A673 (cell line): ENCODE data around the gene DND1. TPM values are rescaled to one million over a fixed set of nuclear protein-coding genes. Genes with fewer than 3 reads are reported as not detected.
"Not testable (repeated sequence)": the region's sequence is repeated elsewhere in the genome, so short reads cannot be mapped to it uniquely, and the experiment has no call there.

Experiments used
- BruUV-seq: library from RNA; stranded (reverse); fragments of 400-500 nt; replicated peaks from 2 replicates; lab custom pipeline; 2021; lab: Mats Ljungman, UMichigan
- CTCF ChIA-PET: fragments of 300-600 bp; sonication (Branson Sonifier 250); formaldehyde crosslinking; loops from one replicate; lab custom pipeline; 2022; ENCODE audit warnings: antibody characterized with exemption; lab: Charles Lee
- POLR2A ChIA-PET: fragments of 300-600 bp; sonication (Branson Sonifier 250); formaldehyde crosslinking; loops from one replicate; lab custom pipeline; 2022; ENCODE audit warnings: antibody characterized with exemption; ENCODE audit not compliant: low non-redundant PET; lab: Charles Lee
- DNase-seq: peaks from one replicate; pipeline ENCODE4 v3.0.0-alpha.2; 2015; ENCODE audit warnings: low spot score
- H3K27ac ChIP-seq: fragments of 200-600 bp; sonication (generic); 2 replicates; pipeline ENCODE4 v1.5.1; 2016; ENCODE audit warnings: mixed run types, low read depth, mild to moderate bottlenecking, mixed read lengths, antibody characterized with exemption, low read length; ENCODE audit not compliant: poor library complexity, severe bottlenecking
- H3K27me3 ChIP-seq: fragments of 200-600 bp; sonication (generic); replicated peaks from 2 replicates; pipeline ENCODE4 v1.6.1; 2017; ENCODE audit warnings: mixed run types, low read depth, mild to moderate bottlenecking, mixed read lengths, antibody characterized with exemption, low read length; ENCODE audit not compliant: insufficient read depth, poor library complexity
- H3K36me3 ChIP-seq: fragments of 200-600 bp; sonication (generic); 2 replicates; pipeline ENCODE4 v1.6.1; 2016; ENCODE audit warnings: mixed run types, mild to moderate bottlenecking, mixed read lengths, antibody characterized with exemption, low read length; ENCODE audit not compliant: insufficient read depth, poor library complexity, severe bottlenecking
- H3K4me1 ChIP-seq: fragments of 200-600 bp; sonication (generic); 2 replicates; pipeline ENCODE4 v1.6.1; 2017; ENCODE audit warnings: mixed run types, mild to moderate bottlenecking, mixed read lengths, antibody characterized with exemption, low read length; ENCODE audit not compliant: insufficient read depth, poor library complexity, severe bottlenecking
- H3K4me3 ChIP-seq: fragments of 200-600 bp; sonication (generic); 2 replicates; pipeline ENCODE4 v1.5.1; 2016; ENCODE audit warnings: low read depth, mixed run types, mild to moderate bottlenecking, mixed read lengths, low read length; ENCODE audit not compliant: poor library complexity, severe bottlenecking
- H3K9me3 ChIP-seq: fragments of 200-600 bp; sonication (generic); 2 replicates; pipeline ENCODE4 v1.6.1; 2016; ENCODE audit warnings: mixed run types, low read depth, mild to moderate bottlenecking, mixed read lengths, antibody characterized with exemption, low read length; ENCODE audit not compliant: poor library complexity, severe bottlenecking
- CTCF ChIP-seq: fragments of 300-800, 200-600 bp; sonication (generic); conservative IDR thresholded peaks from 2 replicates; pipeline ENCODE4 v1.5.1; 2017; ENCODE audit warnings: low read depth, mild to moderate bottlenecking, antibody characterized with exemption, low read length, moderate library complexity, mixed read lengths
- EZH2 ChIP-seq: fragments of 200-600 bp; sonication (generic); IDR thresholded peaks from 2 replicates; pipeline ENCODE4 v1.6.1; 2017; ENCODE audit warnings: borderline replicate concordance, low read depth, mild to moderate bottlenecking, mixed read lengths, antibody characterized with exemption, low read length; ENCODE audit not compliant: poor library complexity, severe bottlenecking
- intact Hi-C: fragments of 100-400 bp; cut with micrococcal nuclease; formaldehyde crosslinking; loops from one replicate; pipeline ENCODE4 v1.10.0; 2022; ENCODE audit not compliant: unreplicated experiment
- total RNA-seq: library from RNA; stranded (reverse); gene quantifications from 2 replicates; pipeline ENCODE4 v1.2.3, GENCODE V29; 2021

Gene DND1
- total RNA-seq, 1 experiment from 2014 or later: 2.3 TPM

- POLR2A ChIA-PET: no interaction called here
- CTCF ChIA-PET: no interaction called here
- peaks cover 64% of the 10 kb centered on the region for H3K36me3 ChIP-seq
Measured at GRCh38 chr5:140664359-140665119, 8.8 kb downstream of the DND1 start, which contains the start of gene WDR55. Gene WDR55 (plus strand): TSS chr5:140664904. CDS start chr5:140664913, 9 bp downstream.

GRCh38 chr5:140664030-140664358 is 9.4 kb downstream of the DND1 start:
- Histone ChIP-seq H3K9me3 (no peaks in the 10 kb centered on the region), H3K4me1 (peaks cover 6% of the 10 kb centered on the region), H3K4me3 (peak overlapping the region; percentile 86), H3K27ac (peak overlapping the region; percentile 80), H3K36me3 (peaks cover 64% of the 10 kb centered on the region), H3K27me3 (no peaks in the 10 kb centered on the region)
- TF ChIP-seq EZH2 (no peak), CTCF (no peak)
- POLR2A ChIA-PET: interaction anchor here (0.6 kb wide), 1 partner anchor 45 kb away, joined by 3 read pairs; no protein-coding TSS in a partner anchor
- CTCF ChIA-PET: no interaction called here
- BruUV-seq: no TSS peak
- intact Hi-C loops: loop anchor here (1.0 kb wide), 1 partner anchor 27 kb away; the partner anchor contains the start of genes HARS1 and HARS2
- DNase-seq: no peak

More at GRCh38 chr5:140664359-140665119, 8.8 kb downstream of the DND1 start, which contains the start of gene WDR55:
- Histone ChIP-seq H3K27ac (peak within 1 kb of the TSS; percentile 80), H3K27me3 (no peaks in the 10 kb centered on the region), H3K4me1 (peaks cover 6% of the 10 kb centered on the region), H3K4me3 (peak within 1 kb of the TSS; percentile 86), H3K9me3 (no peaks in the 10 kb centered on the region)
- TF ChIP-seq CTCF: no peak
- TF ChIP-seq EZH2: no peak
- BruUV-seq: TSS peak; percentile 83
- peak; percentile 98 for DNase-seq
- intact Hi-C loops: loop anchor here (1.0 kb wide), 1 partner anchor 27 kb away; the partner anchor contains the start of genes HARS1 and HARS2

GRCh38 chr5:140660371-140660770 is 13.0 kb downstream of the DND1 start:
- intact Hi-C loops, BruUV-seq, H3K9me3 ChIP-seq, H3K4me1 ChIP-seq, DNase-seq, POLR2A ChIA-PET, H3K27me3 ChIP-seq, H3K4me3 ChIP-seq, H3K27ac ChIP-seq, CTCF ChIA-PET: not testable (repeated sequence)
- peaks cover 74% of the 10 kb centered on the region for H3K36me3 ChIP-seq
